ENCODE measurements around the gene WDR7. TPM values are rescaled to one million over a fixed set of nuclear protein-coding genes. Genes with fewer than 3 reads are reported as not detected.

Gene WDR7

Small RNA genes within 50 kb of the gene (small RNA-seq; reads per million reads assigned to genes)
- gene RF00012 (ENCODE audit: insufficient read depth) (not detected), gene RF00019 (ENCODE audit: insufficient read depth) (not detected)

Measured in mesendoderm (in vitro differentiated cells).